HepG2 (cell line): ENCODE data around the gene CTRB2. TPM values are rescaled to one million over a fixed set of nuclear protein-coding genes. Genes with fewer than 3 reads are reported as not detected.

Experiments
- AHR ChIP-seq: IDR thresholded peaks from 2 replicates; pipeline ENCODE4 v1.6.1; 2018; ENCODE audit warnings: missing genetic modification reagents, missing compliant biosample characterization
- EP300 ChIP-seq, 3 experiments: sonication (generic) in 1 of 3; formaldehyde crosslinking in 1 of 3; IDR thresholded peaks; 2 replicates each; pipeline versions ENCODE4 v1.5.1 to v1.6.1; 2011 to 2020; ENCODE audit warnings: low read depth in 2 of 3, low read length in 2 of 3, borderline replicate concordance in 1 of 3, improper control_type of control experiment in 1 of 3, mild to moderate bottlenecking in 1 of 3, missing genetic modification reagents in 1 of 3, moderate library complexity in 1 of 3
- HIVEP1 ChIP-seq: sonication (generic); formaldehyde crosslinking; IDR thresholded peaks from 2 replicates; pipeline ENCODE4 v1.4.0; 2020; ENCODE audit warnings: mild to moderate bottlenecking, missing genetic modification reagents
- IRX3 ChIP-seq: sonication (generic); formaldehyde crosslinking; IDR thresholded peaks from 2 replicates; pipeline ENCODE4 v1.8.1; 2023; ENCODE audit warnings: mild to moderate bottlenecking, low read depth, missing genetic modification reagents, borderline replicate concordance
- KLF9 ChIP-seq: IDR thresholded peaks from 2 replicates; pipeline ENCODE4 v1.6.1; 2016; ENCODE audit warnings: low read depth
- MAZ ChIP-seq, 2 experiments: sonication (generic) in 1 of 2; formaldehyde crosslinking in 1 of 2; IDR thresholded peaks; 2 replicates each; pipeline versions ENCODE4 v1.5.0 to v1.6.1; 2012 to 2020; ENCODE audit warnings: low read depth in 2 of 2, mild to moderate bottlenecking in 2 of 2, borderline replicate concordance in 1 of 2, improper control_type of control experiment in 1 of 2, low read length in 1 of 2, missing genetic modification reagents in 1 of 2, moderate library complexity in 1 of 2
- NCOA5 ChIP-seq: sonication (generic); formaldehyde crosslinking; IDR thresholded peaks from 2 replicates; pipeline ENCODE4 v1.4.0; 2020; ENCODE audit warnings: missing genetic modification reagents
- PLRG1 ChIP-seq: fragments of 450-650 bp; conservative IDR thresholded peaks from 2 replicates; pipeline ENCODE4 v1.6.1; 2016
- POGZ ChIP-seq: sonication (generic); formaldehyde crosslinking; IDR thresholded peaks from 2 replicates; pipeline ENCODE4 v1.4.0; 2020; ENCODE audit warnings: mild to moderate bottlenecking, missing genetic modification reagents
- TGIF2 ChIP-seq: IDR thresholded peaks from 2 replicates; pipeline ENCODE4 v1.6.1; 2016; ENCODE audit warnings: control low read depth, missing compliant biosample characterization
- ZNF333 ChIP-seq: sonication (generic); formaldehyde crosslinking; IDR thresholded peaks from 2 replicates; pipeline ENCODE4 v1.4.0; 2020; ENCODE audit warnings: mild to moderate bottlenecking, missing genetic modification reagents, borderline replicate concordance
- ZNF670 ChIP-seq: sonication (generic); formaldehyde crosslinking; IDR thresholded peaks from 2 replicates; pipeline ENCODE4 v1.8.0; 2022; ENCODE audit warnings: mild to moderate bottlenecking, missing genetic modification reagents, borderline replicate concordance
- polyA plus RNA-seq, 8 experiments: library from polyadenylated mRNA; depleted of rRNA in 3 of 8; stranded (reverse) in 7 of 8; unstranded in 1 of 8; fragments of >200 nt; fragmentation: Illumina TruSeq in 4 of 8; extraction: Trizol in 4 of 8; gene quantifications; 2 replicates each; pipeline versions ENCODE4 v1.2.1 to v1.2.3, GENCODE V29; 2011 to 2016; ENCODE audit warnings: low read depth in 4 of 8, missing spikeins in 1 of 8, mixed read lengths in 1 of 8; ENCODE audit not compliant: insufficient read depth in 1 of 8
- total RNA-seq, 5 experiments: library from RNA; depleted of rRNA; stranded (reverse); fragments of >200 nt; fragmentation: Illumina TruSeq; extraction: Trizol; gene quantifications; 2 replicates each; pipeline ENCODE4 v1.2.3, GENCODE V29; 2016; ENCODE audit warnings: low read depth in 1 of 5
- TF ChIP-seq, protein P1 (sequence below): sonication (generic); formaldehyde crosslinking; IDR thresholded peaks from 2 replicates; pipeline ENCODE4 v1.5.0; 2020; ENCODE audit warnings: mild to moderate bottlenecking, missing genetic modification reagents, borderline replicate concordance
- TF ChIP-seq, protein P2 (sequence below), 2 experiments: IDR thresholded peaks; 2 replicates each; pipeline ENCODE4 v1.6.1; 2011 to 2012; ENCODE audit warnings: low read length in 2 of 2, borderline replicate concordance in 1 of 2, low read depth in 1 of 2, mild to moderate bottlenecking in 1 of 2, moderate library complexity in 1 of 2

CTRB2 gene
- total and polyA plus RNA-seq, 2 of the 13 experiments (the other 11 are each of a cell fraction or from before 2014, with no cell fraction given) = 0.13 TPM; not detected in 1

DNA sequence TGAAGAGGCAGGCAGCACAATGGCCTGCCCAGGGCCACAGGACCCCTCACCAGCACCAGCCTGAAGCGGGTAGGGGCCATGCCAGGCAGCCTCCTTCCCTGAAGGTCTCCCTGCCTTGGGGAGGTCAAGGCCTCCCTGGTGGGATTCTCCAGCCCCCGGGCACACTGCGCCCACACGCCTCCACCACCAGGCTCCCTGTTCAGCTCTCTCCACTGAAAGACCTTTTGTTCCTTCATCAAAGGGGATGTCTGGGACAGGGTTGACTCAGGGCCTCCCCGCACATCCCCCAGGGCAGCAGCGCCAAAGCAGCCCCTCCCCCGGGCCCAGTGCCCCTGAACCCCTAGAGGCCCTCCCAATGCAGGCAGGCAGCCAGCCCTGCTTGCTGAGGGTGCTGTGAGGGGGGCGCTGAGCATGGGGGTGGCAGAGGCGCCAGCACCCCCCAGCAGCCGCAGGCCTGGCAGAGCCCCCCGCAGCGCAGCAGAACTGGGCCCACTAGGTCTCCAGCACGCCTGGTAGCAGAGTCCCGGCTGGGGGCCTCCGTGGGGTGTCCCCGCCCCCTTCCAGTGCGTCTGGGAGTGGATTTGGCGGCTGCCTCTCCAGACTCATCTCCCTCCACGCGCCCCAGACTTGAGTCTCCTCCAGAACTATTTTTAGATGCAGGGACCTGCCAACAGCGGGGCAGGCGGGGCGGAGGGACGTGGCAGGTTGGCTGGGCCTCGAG is 31.3 kb upstream of the CTRB2 start (continued):
- no peak for TF ChIP-seq ZNF670
- peak; percentile 73 for TF ChIP-seq HIVEP1 (CRISPR knock-in tag)
- no peak for TF ChIP-seq AHR (CRISPR knock-in tag)
- TF ChIP-seq POGZ (CRISPR knock-in tag) = peak; percentile 50; the same call in 1 of the 2 replicates
- TF ChIP-seq, protein P1, sequence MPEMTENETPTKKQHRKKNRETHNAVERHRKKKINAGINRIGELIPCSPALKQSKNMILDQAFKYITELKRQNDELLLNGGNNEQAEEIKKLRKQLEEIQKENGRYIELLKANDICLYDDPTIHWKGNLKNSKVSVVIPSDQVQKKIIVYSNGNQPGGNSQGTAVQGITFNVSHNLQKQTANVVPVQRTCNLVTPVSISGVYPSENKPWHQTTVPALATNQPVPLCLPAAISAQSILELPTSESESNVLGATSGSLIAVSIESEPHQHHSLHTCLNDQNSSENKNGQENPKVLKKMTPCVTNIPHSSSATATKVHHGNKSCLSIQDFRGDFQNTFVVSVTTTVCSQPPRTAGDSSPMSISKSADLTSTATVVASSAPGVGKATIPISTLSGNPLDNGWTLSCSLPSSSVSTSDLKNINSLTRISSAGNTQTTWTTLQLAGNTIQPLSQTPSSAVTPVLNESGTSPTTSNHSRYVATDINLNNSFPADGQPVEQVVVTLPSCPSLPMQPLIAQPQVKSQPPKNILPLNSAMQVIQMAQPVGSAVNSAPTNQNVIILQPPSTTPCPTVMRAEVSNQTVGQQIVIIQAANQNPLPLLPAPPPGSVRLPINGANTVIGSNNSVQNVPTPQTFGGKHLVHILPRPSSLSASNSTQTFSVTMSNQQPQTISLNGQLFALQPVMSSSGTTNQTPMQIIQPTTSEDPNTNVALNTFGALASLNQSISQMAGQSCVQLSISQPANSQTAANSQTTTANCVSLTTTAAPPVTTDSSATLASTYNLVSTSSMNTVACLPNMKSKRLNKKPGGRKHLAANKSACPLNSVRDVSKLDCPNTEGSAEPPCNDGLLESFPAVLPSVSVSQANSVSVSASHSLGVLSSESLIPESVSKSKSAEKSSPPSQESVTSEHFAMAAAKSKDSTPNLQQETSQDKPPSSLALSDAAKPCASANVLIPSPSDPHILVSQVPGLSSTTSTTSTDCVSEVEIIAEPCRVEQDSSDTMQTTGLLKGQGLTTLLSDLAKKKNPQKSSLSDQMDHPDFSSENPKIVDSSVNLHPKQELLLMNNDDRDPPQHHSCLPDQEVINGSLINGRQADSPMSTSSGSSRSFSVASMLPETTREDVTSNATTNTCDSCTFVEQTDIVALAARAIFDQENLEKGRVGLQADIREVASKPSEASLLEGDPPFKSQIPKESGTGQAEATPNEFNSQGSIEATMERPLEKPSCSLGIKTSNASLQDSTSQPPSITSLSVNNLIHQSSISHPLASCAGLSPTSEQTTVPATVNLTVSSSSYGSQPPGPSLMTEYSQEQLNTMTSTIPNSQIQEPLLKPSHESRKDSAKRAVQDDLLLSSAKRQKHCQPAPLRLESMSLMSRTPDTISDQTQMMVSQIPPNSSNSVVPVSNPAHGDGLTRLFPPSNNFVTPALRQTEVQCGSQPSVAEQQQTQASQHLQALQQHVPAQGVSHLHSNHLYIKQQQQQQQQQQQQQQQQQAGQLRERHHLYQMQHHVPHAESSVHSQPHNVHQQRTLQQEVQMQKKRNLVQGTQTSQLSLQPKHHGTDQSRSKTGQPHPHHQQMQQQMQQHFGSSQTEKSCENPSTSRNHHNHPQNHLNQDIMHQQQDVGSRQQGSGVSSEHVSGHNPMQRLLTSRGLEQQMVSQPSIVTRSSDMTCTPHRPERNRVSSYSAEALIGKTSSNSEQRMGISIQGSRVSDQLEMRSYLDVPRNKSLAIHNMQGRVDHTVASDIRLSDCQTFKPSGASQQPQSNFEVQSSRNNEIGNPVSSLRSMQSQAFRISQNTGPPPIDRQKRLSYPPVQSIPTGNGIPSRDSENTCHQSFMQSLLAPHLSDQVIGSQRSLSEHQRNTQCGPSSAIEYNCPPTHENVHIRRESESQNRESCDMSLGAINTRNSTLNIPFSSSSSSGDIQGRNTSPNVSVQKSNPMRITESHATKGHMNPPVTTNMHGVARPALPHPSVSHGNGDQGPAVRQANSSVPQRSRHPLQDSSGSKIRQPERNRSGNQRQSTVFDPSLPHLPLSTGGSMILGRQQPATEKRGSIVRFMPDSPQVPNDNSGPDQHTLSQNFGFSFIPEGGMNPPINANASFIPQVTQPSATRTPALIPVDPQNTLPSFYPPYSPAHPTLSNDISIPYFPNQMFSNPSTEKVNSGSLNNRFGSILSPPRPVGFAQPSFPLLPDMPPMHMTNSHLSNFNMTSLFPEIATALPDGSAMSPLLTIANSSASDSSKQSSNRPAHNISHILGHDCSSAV (CRISPR knock-in tag) = no peak
- TF ChIP-seq KLF9 (CRISPR knock-in tag) = no peak
- TF ChIP-seq PLRG1 = no peak
- no peak for TF ChIP-seq NCOA5 (CRISPR knock-in tag)
- TF ChIP-seq, protein P2, sequence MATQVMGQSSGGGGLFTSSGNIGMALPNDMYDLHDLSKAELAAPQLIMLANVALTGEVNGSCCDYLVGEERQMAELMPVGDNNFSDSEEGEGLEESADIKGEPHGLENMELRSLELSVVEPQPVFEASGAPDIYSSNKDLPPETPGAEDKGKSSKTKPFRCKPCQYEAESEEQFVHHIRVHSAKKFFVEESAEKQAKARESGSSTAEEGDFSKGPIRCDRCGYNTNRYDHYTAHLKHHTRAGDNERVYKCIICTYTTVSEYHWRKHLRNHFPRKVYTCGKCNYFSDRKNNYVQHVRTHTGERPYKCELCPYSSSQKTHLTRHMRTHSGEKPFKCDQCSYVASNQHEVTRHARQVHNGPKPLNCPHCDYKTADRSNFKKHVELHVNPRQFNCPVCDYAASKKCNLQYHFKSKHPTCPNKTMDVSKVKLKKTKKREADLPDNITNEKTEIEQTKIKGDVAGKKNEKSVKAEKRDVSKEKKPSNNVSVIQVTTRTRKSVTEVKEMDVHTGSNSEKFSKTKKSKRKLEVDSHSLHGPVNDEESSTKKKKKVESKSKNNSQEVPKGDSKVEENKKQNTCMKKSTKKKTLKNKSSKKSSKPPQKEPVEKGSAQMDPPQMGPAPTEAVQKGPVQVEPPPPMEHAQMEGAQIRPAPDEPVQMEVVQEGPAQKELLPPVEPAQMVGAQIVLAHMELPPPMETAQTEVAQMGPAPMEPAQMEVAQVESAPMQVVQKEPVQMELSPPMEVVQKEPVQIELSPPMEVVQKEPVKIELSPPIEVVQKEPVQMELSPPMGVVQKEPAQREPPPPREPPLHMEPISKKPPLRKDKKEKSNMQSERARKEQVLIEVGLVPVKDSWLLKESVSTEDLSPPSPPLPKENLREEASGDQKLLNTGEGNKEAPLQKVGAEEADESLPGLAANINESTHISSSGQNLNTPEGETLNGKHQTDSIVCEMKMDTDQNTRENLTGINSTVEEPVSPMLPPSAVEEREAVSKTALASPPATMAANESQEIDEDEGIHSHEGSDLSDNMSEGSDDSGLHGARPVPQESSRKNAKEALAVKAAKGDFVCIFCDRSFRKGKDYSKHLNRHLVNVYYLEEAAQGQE (IDR thresholded peaks at IDR 0.05; ENCODE audit: borderline replicate concordance in 1 of 2, low read depth in 1 of 2, low read length in 2 of 2) = 0 out of 4 replicates have a peak, but pooled peaks of 1 of the 2 experiments have one; percentile 8
- no peak for TF ChIP-seq IRX3 (CRISPR knock-in tag)
- peak in 1 of 2 experiments; percentile 65; a peak in 3 of 4 replicates for TF ChIP-seq EP300 (IDR thresholded peaks at IDR 0.05; ENCODE audit: low read depth in 2 of 2, low read length in 2 of 2)
- TF ChIP-seq EP300 (CRISPR knock-in tag; IDR thresholded peaks at IDR 0.05; ENCODE audit: borderline replicate concordance) = peak; percentile 40; the same call in 1 of the 2 replicates
- no peak for TF ChIP-seq MAZ (IDR thresholded peaks at IDR 0.05; ENCODE audit: borderline replicate concordance, low read depth, low read length)
- TF ChIP-seq MAZ (CRISPR knock-in tag; IDR thresholded peaks at IDR 0.05; ENCODE audit: low read depth) = 0 out of 2 replicates have a peak, but pooled peaks have one; percentile 14
- 0 out of 2 replicates have a peak, but pooled peaks have one; percentile 39 for TF ChIP-seq TGIF2
- 0 out of 2 replicates have a peak, but pooled peaks have one; percentile 21 for TF ChIP-seq ZNF333 (CRISPR knock-in tag)
